Activated CD4-positive, alpha-beta memory T cell treated with anti-CD3 and anti-CD28 coated beads for 36 hours (primary cell): Measurements from ENCODE around the gene CXCR1. TPM values are rescaled to one million over a fixed set of nuclear protein-coding genes. Genes with fewer than 3 reads are reported as not detected.

ENCODE experiments used
- CTCF ChIA-PET: fragments of 350-600 bp; sonication (Branson Sonifier 250); formaldehyde crosslinking; loops from one replicate; lab custom pipeline; 2021; ENCODE audit warnings: antibody characterized with exemption, inconsistent platforms; lab: Charles Lee
- POLR2A ChIA-PET: fragments of 350-600 bp; sonication (Branson Sonifier 250); formaldehyde crosslinking; loops from one replicate; lab custom pipeline; 2021; ENCODE audit warnings: antibody characterized with exemption; lab: Charles Lee
- DNase-seq: peaks from one replicate; pipeline ENCODE4 v3.0.0-alpha.2; 2020
- H3K27ac Mint-ChIP-seq: one replicate; pipeline ENCODE4 v1.8.0; 2021; ENCODE audit warnings: mixed read lengths
- H3K27me3 Mint-ChIP-seq: one replicate; pipeline ENCODE4 v1.8.0; 2021; ENCODE audit warnings: mixed read lengths
- H3K36me3 Mint-ChIP-seq: one replicate; pipeline ENCODE4 v1.8.0; 2021; ENCODE audit warnings: mixed read lengths
- H3K4me1 Mint-ChIP-seq: one replicate; pipeline ENCODE4 v1.8.0; 2021; ENCODE audit warnings: low read depth, mixed read lengths
- H3K4me3 Mint-ChIP-seq: one replicate; pipeline ENCODE4 v1.8.0; 2021; ENCODE audit warnings: mild to moderate bottlenecking, mixed read lengths
- H3K9me3 Mint-ChIP-seq: one replicate; pipeline ENCODE4 v1.8.0; 2021; ENCODE audit warnings: mixed read lengths
- intact Hi-C: fragments of 100-400 bp; cut with micrococcal nuclease; formaldehyde crosslinking; loops from one replicate; pipeline ENCODE4 v1.15.1; 2023
- total RNA-seq, 2 experiments: library from RNA; stranded (reverse); gene quantifications; one replicate each; pipeline ENCODE4 v1.2.3, GENCODE V29; 2021

CXCR1 gene
- total RNA-seq, 2 experiments from 2014 or later = not detected

- ChIA-PET POLR2A (no interaction called here), CTCF (no interaction called here)
- Mint-ChIP-seq H3K9me3 (no peaks in the 10 kb centered on the region), H3K4me1 (no peaks in the 10 kb centered on the region), H3K27ac (no peak overlapping the region), H3K4me3 (no peak overlapping the region), H3K27me3 (peaks cover 3% of the 10 kb centered on the region), H3K36me3 (no peaks in the 10 kb centered on the region)
- no peak for DNase-seq
- intact Hi-C loops = no loop called here
These were observed 10.7 kb downstream of the CXCR1 start for GRCh38 chr2:218155953-218156479.

GRCh38 chr2:218152777-218153176 lies 14.0 kb downstream of the CXCR1 start:
- H3K9me3 Mint-ChIP-seq = no peaks in the 10 kb centered on the region
- H3K27me3 Mint-ChIP-seq = no peaks in the 10 kb centered on the region
- H3K27ac Mint-ChIP-seq = no peak overlapping the region
- H3K36me3 Mint-ChIP-seq = no peaks in the 10 kb centered on the region
- POLR2A ChIA-PET = no interaction called here
- DNase-seq = no peak
- H3K4me3 Mint-ChIP-seq = no peak overlapping the region
- no peaks in the 10 kb centered on the region for H3K4me1 Mint-ChIP-seq
- CTCF ChIA-PET = no interaction called here
- intact Hi-C loops = no loop called here

GRCh38 chr2:218152172-218152571 lies 14.6 kb downstream of the CXCR1 start:
- no peaks in the 10 kb centered on the region for H3K27me3 Mint-ChIP-seq
- no peaks in the 10 kb centered on the region for H3K4me1 Mint-ChIP-seq
- intact Hi-C loops = no loop called here
- H3K27ac Mint-ChIP-seq = no peak overlapping the region
- no peaks in the 10 kb centered on the region for H3K36me3 Mint-ChIP-seq
- CTCF ChIA-PET = no interaction called here
- DNase-seq = no peak
- H3K4me3 Mint-ChIP-seq = no peak overlapping the region
- POLR2A ChIA-PET = no interaction called here
- no peaks in the 10 kb centered on the region for H3K9me3 Mint-ChIP-seq

- no peaks in the 10 kb centered on the region for H3K27me3 Mint-ChIP-seq
- H3K27ac Mint-ChIP-seq = no peak overlapping the region
- H3K9me3 Mint-ChIP-seq = no peaks in the 10 kb centered on the region
- H3K4me1 Mint-ChIP-seq = no peaks in the 10 kb centered on the region
- H3K4me3 Mint-ChIP-seq = no peak overlapping the region
- ChIA-PET CTCF (no interaction called here), POLR2A (no interaction called here)
- no peaks in the 10 kb centered on the region for H3K36me3 Mint-ChIP-seq
- DNase-seq = no peak
- intact Hi-C loops = no loop called here
These were observed 16.8 kb downstream of the CXCR1 start for GRCh38 chr2:218149848-218150440.

- H3K27me3 Mint-ChIP-seq = no peaks in the 10 kb centered on the region
- H3K9me3 Mint-ChIP-seq = peaks cover 2% of the 10 kb centered on the region
- no peaks in the 10 kb centered on the region for H3K4me1 Mint-ChIP-seq
- H3K36me3 Mint-ChIP-seq = no peaks in the 10 kb centered on the region
- ChIA-PET CTCF (no interaction called here), POLR2A (no interaction called here)
- H3K27ac Mint-ChIP-seq = no peak overlapping the region
- H3K4me3 Mint-ChIP-seq = no peak overlapping the region
- intact Hi-C loops = no loop called here
- DNase-seq = no peak
These were observed 17.7 kb downstream of the CXCR1 start for GRCh38 chr2:218149098-218149497.

- intact Hi-C loops = no loop called here
- CTCF ChIA-PET = interaction anchor here (0.7 to 1.4 kb wide), 2 partner anchors 21 to 1425 kb away, joined by 4 read pairs; no protein-coding TSS in a partner anchor
- peaks cover 2% of the 10 kb centered on the region for H3K27me3 Mint-ChIP-seq
- H3K9me3 Mint-ChIP-seq = peaks cover 2% of the 10 kb centered on the region
- no peaks in the 10 kb centered on the region for H3K4me1 Mint-ChIP-seq
- no peak for DNase-seq
- H3K4me3 Mint-ChIP-seq = no peak overlapping the region
- H3K36me3 Mint-ChIP-seq = no peaks in the 10 kb centered on the region
- POLR2A ChIA-PET = no interaction called here
- H3K27ac Mint-ChIP-seq = no peak overlapping the region
These were observed 20.7 kb downstream of the CXCR1 start for GRCh38 chr2:218146056-218146455.

GRCh38 chr2:218145124-218145523 lies 21.6 kb downstream of the CXCR1 start:
- Mint-ChIP-seq H3K4me1 (no peaks in the 10 kb centered on the region), H3K27ac (no peak overlapping the region), H3K27me3 (peaks cover 2% of the 10 kb centered on the region), H3K9me3 (peaks cover 2% of the 10 kb centered on the region), H3K4me3 (no peak overlapping the region), H3K36me3 (no peaks in the 10 kb centered on the region)
- ChIA-PET POLR2A (no interaction called here), CTCF (interaction anchor here (1.4 kb wide), 1 partner anchor 22 kb away, joined by 4 read pairs; no protein-coding TSS in a partner anchor)
- intact Hi-C loops = no loop called here
- no peak for DNase-seq

- CTCF ChIA-PET = no interaction called here
- Mint-ChIP-seq H3K27me3 (peaks cover 29% of the 10 kb centered on the region), H3K27ac (no peak overlapping the region), H3K36me3 (no peaks in the 10 kb centered on the region), H3K4me3 (no peak overlapping the region), H3K9me3 (no peaks in the 10 kb centered on the region), H3K4me1 (no peaks in the 10 kb centered on the region)
- intact Hi-C loops = no loop called here
- POLR2A ChIA-PET = no interaction called here
- DNase-seq = no peak
These were observed 28.7 kb downstream of the CXCR1 start for GRCh38 chr2:218138047-218138446.

GRCh38 chr2:218137514-218137913 lies 29.2 kb downstream of the CXCR1 start:
- DNase-seq = no peak
- no peak overlapping the region for H3K4me3 Mint-ChIP-seq
- no peaks in the 10 kb centered on the region for H3K4me1 Mint-ChIP-seq
- peaks cover 31% of the 10 kb centered on the region for H3K27me3 Mint-ChIP-seq
- H3K9me3 Mint-ChIP-seq = no peaks in the 10 kb centered on the region
- intact Hi-C loops = no loop called here
- CTCF ChIA-PET = no interaction called here
- no peaks in the 10 kb centered on the region for H3K36me3 Mint-ChIP-seq
- POLR2A ChIA-PET = no interaction called here
- no peak overlapping the region for H3K27ac Mint-ChIP-seq

GRCh38 chr2:218130822-218131221 lies 35.9 kb downstream of the CXCR1 start:
- POLR2A ChIA-PET = no interaction called here
- H3K27ac Mint-ChIP-seq = no peak overlapping the region

GRCh38 chr2:218130377-218130776 lies 36.4 kb downstream of the CXCR1 start:
- CTCF ChIA-PET = no interaction called here
- peaks cover 7% of the 10 kb centered on the region for H3K4me1 Mint-ChIP-seq
- H3K9me3 Mint-ChIP-seq = no peaks in the 10 kb centered on the region
- POLR2A ChIA-PET = no interaction called here
- H3K27me3 Mint-ChIP-seq = peaks cover 12% of the 10 kb centered on the region
- intact Hi-C loops = no loop called here
- DNase-seq = no peak
- no peak overlapping the region for H3K4me3 Mint-ChIP-seq
- no peaks in the 10 kb centered on the region for H3K36me3 Mint-ChIP-seq
- H3K27ac Mint-ChIP-seq = no peak overlapping the region

More at GRCh38 chr2:218130822-218131221, 35.9 kb downstream of the CXCR1 start:
- H3K4me3 Mint-ChIP-seq = no peak overlapping the region
- intact Hi-C loops = no loop called here
- no peak for DNase-seq
- CTCF ChIA-PET = no interaction called here
- H3K36me3 Mint-ChIP-seq = no peaks in the 10 kb centered on the region
- H3K9me3 Mint-ChIP-seq = no peaks in the 10 kb centered on the region
- H3K27me3 Mint-ChIP-seq = peaks cover 12% of the 10 kb centered on the region
- H3K4me1 Mint-ChIP-seq = peaks cover 2% of the 10 kb centered on the region

- no peak overlapping the region for H3K4me3 Mint-ChIP-seq
- DNase-seq = no peak
- H3K9me3 Mint-ChIP-seq = no peaks in the 10 kb centered on the region
- H3K36me3 Mint-ChIP-seq = no peaks in the 10 kb centered on the region
- ChIA-PET POLR2A (no interaction called here), CTCF (no interaction called here)
- peaks cover 9% of the 10 kb centered on the region for H3K4me1 Mint-ChIP-seq
- intact Hi-C loops = no loop called here
- peaks cover 12% of the 10 kb centered on the region for H3K27me3 Mint-ChIP-seq
- H3K27ac Mint-ChIP-seq = no peak overlapping the region
These were observed 37.2 kb downstream of the CXCR1 start for GRCh38 chr2:218129458-218130135.
